Smooth muscle cell of trachea (primary cell): ENCODE data around the gene GUCA2B. TPM values are rescaled to one million over a fixed set of nuclear protein-coding genes. Genes with fewer than 3 reads are reported as not detected.

Experiments
- total RNA-seq: library from RNA; depleted of rRNA; stranded (reverse); fragments of >200 nt; gene quantifications from 2 replicates; pipeline ENCODE4 v1.2.1, GENCODE V29; 2014

Gene GUCA2B
- not detected in 2 replicates for total RNA-seq

DNA sequence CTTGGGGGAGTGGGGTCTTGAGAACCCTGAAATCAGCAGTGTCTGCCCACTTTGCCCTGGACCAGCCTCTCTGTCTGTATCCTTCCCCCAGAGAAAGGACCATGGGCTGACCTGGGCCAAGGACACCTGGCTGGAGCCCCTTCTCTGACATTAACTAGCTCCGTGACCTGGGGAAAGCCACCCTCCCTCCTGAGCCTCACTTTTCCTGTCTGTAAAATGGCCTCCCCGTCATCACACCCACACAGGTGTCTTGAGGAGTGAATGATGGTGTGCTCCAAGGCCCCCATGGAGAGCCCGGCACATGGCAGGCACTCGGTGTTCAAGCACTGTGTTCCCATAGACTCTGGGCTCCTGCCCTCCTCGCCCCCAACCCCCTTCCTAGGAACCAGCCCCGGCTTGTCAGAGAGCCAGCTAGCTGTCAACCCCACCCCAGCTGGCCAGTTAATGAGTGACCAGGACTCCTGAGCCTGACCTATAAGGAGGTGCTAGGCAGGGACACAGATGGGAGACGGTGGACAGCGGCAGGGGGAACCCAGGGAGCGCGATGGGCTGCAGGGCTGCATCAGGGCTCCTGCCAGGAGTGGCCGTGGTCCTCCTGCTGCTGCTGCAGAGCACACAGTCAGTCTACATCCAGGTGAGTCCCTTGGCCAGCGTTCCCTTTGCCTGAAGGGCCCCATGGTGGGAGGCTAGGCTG lies at the start of gene GUCA2B:
TSS of gene GUCA2B (plus strand) at position 504 of the 694 bp plus-strand sequence. CDS start at position 545, 41 bp downstream.

DNA sequence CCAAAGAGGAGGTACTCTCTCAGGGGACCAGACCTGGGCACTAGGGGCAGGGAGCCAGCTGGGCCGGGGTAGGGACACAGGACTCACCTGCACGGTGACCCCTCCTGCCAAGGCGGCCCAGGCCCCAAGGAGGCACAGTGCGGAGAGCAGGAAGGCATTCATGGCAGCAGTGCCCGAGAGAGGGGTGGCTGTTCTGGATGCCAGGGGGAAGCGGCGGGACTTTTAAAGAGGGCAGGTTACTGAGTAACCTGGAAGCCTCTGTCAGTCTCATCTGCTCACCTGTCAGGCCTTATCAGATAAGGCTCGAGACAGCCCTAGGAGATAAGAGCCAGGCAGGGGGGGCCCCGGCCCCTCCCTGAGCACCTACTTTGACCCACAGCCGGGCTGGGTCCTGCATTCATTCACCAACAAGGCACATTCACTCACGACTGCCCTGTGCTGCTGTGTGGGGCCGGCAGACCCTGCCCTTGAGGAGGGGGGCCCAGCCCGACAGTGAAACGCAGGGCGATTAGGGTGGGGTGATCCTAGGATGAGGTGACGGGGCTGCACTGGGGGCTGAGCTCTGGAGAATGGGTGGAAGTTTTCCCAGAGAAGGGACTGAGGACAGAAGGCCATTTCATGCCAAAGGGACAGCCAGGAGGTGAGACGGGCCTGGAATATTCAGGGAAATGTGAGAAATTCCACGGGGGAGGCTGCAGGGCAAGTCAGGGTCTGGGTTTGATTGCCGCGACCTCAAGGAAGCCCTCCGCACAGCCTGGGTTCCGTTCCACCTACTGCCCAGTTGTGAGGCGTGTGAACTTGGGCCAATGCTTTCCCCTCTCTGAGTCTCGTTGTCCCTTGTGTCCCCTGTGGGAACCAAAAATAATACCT lies 11.6 kb downstream of the GUCA2B start, which contains the start of gene GUCA2A:
TSS of gene GUCA2A (minus strand) at position 195 of the 870 bp plus-strand sequence. CDS start at position 162, 33 bp downstream.

Other genes starting within 250 kb of the GUCA2B start
- 0.17 and 0.29 TPM in 2 replicates for gene HIVEP3, start 234.5 kb upstream of the GUCA2B start, total RNA-seq
- not detected in 2 replicates for gene GUCA2A, start 11.3 kb downstream of the GUCA2B start, total RNA-seq
- gene FOXJ3, start 181.8 kb downstream of the GUCA2B start, total RNA-seq, result 15.9 and 20.8 TPM in 2 replicates
- under 0.01 TPM in 1 of 2 replicates, not detected in the other for gene RIMKLA, start 227.4 kb downstream of the GUCA2B start, total RNA-seq